ENCODE data around the gene CPLX1.
A peak's percentile ranks its signal among the peaks of the same experiment; 100 is the strongest.

The CPLX1 gene

DNA sequence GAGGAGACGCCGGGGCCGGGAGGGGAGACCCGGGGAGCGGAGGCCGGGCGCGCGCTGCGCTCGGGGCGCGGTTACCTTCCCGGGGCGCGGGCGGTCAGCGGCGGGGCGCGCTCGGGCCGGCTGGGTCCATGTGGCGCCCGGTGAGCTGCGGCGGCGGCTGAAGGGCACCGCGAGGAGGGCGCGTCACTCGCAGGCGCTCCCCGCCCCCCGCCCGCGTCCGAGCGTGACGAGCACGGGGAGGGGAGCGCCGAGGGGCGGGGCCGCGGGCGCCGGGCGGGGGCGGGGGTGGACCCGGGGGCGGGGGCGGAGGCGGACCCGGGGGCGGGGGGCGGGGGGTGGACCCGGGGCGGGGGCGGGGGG lies at the start of gene CPLX1:
Gene CPLX1 (minus strand): TSS at position 159 of the 360 bp plus-strand sequence. CDS start 1,607 bp downstream, outside the sequence.
- DNase-seq (ENCODE audit: insufficient read length, low spot score), result peak; percentile 35
- FAIRE-seq, result no peak

- FAIRE-seq, result no peak
Observed at GRCh38 chr4:874971-875817, 49.3 kb upstream of the CPLX1 start.

DNA sequence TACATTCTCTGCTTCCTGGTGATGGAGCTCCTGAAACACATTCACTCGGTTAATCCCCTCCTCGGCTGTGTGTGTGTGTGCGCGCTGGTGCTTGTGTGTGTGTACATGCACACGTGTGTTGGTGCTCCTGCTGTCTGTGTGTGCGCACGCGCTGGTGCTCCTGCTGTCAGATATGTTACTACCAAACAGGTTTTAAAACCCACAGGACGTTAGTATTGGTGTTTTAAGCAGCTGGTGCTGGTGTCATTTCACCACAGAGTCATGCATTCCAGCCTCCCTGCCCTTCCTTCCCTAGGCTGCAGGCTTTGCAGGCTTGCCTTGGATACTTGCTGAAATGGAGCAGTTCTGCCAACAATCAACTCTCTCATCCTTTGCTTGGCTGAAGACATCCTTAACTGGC lies 48.1 kb upstream of the CPLX1 start:
- FAIRE-seq (no peak), DNase-seq (ENCODE audit: insufficient read length, low spot score) (no peak)

More at GRCh38 chr4:874971-875817, 49.3 kb upstream of the CPLX1 start:
- DNase-seq (ENCODE audit: insufficient read length, low spot score), result no peak

DNA sequence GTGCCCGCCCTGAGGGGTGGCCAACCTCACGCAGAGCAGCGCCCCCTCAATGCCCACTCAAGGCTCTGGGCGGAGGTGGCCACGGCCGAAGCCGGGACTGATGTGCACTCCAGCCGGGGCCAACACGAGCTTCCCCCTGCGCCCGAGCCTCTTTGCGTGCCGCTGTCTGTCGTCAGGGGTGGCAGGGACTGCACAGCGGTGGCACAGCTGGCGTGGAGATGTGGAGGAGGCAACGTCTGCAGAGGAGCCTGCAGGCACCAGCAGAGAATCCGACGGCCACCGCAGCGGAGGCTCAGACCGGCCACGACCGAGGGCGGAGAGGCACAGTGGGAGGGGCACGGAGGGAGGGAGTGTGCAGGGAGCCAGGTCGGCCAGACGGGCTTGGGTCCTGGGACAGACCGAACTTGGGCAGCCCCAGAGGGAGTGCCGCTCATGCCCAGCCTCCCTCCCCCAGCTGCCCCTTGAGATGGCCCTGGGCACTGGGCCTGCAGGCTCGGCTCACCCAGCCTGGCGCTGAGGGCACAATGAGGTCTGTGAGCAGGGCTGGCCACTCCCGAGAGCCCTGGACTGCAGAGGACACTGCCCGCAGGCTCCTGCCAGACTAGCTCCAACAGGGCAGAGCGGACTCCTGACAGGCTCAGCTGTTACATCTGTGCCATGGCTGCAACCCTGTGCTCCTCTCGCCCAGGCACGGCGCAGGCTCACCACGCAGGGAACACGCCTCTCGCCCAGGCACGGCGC lies 46.5 kb upstream of the CPLX1 start:
- DNase-seq (ENCODE audit: insufficient read length, low spot score) (no peak), FAIRE-seq (no peak)

DNA sequence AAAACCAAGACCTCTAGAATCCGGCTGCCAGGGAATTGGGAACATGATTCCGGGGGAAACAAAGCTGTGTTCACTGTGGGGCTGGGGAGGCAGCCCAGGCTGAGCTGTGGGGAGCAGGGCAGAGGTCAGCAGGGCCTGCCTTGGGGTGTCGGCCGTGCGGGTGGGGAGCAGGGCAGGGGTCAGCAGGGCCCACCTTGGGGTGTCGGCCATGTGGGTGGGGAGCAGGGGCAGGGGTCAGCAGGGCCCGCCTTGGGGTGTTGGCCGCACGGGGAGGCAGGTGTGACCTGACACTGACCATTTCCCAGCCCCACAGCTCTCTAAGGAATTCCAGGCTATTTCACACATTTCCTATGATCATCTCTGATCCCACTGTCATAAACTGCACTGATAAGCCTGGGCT lies 45.6 kb upstream of the CPLX1 start:
- no peak for FAIRE-seq
- DNase-seq (ENCODE audit: insufficient read length, low spot score), result no peak

DNA sequence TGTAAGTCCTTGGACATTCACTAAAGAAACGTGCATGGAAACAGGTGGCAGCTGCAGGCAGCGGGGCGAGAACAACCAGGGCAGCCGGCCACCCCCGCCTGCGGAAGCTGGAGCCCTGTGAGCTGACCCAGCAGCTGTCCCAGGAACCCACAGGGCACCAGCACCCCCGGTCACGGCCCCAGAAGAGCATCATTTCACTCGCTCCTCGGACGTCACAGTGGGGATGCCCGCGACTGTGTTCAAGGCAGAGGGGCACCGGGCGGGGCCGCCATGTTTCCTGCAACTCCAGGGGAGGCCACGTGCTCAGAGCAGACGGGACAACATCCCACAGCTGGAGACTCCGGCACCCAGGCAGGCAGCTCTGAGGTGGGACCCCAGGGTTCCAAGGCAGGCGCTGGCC lies 45.0 kb upstream of the CPLX1 start:
- FAIRE-seq (no peak), DNase-seq (ENCODE audit: insufficient read length, low spot score) (no peak)

DNA sequence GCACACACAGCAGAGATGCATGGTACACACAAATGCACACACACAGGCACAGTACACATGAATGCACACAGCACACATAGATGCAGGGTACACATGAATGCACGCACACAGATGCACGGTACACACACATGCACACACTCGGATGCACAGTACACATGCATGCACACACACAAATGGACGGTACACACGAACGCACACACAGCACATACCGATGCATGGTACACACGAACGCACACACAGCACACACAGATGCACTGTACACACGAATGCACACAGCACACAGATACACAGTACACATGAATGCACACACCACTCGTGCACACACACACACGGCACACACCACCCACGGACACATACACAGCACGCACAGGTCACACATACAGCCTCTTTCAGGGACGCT lies 43.8 kb upstream of the CPLX1 start:
- FAIRE-seq, result peak; percentile 99
- no peak for DNase-seq (ENCODE audit: insufficient read length, low spot score)

- DNase-seq (ENCODE audit: insufficient read length, low spot score), result no peak
- peak; percentile 44 for FAIRE-seq
Observed at GRCh38 chr4:868421-868820, 42.5 kb upstream of the CPLX1 start.

DNA sequence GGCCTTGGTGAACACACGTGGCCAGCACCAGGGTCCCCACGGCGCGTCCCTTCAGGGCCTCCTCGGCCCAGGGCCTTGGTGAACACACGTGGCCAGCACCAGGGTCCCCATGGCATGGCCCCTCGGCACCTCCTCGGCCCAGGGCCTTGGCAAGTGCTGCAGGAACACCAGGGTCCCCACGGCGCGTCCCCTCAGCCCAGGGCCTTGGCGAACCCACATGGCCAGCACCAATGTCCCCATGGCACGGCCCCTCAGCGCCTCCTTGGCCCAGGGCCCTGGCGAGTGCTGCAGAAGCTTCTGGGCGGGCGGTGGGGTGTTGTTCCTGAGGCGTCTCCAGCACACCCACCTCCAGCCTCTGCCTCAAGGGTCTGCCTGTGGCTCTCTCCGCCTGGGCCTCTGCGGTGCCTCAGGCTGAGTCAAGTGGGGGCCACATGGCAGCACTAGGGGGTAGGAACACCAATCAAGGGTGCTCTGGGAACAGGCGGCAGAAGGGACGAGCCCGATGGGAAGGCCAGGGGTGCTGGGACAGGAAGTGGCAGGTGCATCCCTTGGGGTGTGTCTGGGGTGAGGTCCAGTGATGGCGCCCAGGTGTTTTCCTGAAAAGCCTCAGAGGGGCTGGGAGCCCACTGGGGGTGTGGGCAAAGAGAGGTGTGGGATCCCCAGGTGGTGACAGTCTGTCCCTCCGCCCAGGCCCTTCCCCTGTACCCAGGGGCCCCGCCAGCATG lies 41.8 kb upstream of the CPLX1 start:
- DNase-seq (ENCODE audit: insufficient read length, low spot score) (no peak), FAIRE-seq (no peak)

DNA sequence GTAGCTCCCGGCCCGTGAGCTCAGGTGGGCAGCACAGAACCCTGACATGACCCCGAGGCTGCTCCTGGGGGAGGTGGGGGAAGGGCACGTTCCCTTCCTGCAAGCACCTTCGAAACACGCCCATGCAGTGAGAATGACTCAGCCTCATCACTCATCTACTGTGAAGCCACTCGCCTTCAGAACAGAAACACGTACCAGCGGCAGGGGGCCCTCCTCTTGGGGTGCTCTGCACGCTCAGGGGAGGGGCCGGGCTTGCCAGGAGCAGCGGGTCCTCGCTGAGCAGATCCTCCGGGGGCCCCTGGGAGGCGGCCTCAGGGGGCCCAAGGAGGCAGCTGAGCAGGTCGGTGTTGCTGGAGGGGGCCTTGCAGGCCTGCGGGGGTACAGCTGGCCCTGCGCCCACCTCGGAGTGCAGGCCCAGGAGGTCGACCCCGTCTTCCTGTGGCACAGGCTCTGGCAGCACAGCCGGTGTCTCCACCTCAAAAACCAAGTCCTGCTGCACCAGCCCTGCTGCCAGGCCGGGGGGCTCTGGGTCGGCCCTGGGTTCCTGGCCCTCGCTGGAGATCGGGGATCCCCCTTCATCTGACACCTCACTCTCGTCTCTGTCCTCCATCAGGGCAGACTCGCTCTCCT lies 40.9 kb upstream of the CPLX1 start:
- FAIRE-seq (no peak), DNase-seq (ENCODE audit: insufficient read length, low spot score) (peak; percentile 55)

DNA sequence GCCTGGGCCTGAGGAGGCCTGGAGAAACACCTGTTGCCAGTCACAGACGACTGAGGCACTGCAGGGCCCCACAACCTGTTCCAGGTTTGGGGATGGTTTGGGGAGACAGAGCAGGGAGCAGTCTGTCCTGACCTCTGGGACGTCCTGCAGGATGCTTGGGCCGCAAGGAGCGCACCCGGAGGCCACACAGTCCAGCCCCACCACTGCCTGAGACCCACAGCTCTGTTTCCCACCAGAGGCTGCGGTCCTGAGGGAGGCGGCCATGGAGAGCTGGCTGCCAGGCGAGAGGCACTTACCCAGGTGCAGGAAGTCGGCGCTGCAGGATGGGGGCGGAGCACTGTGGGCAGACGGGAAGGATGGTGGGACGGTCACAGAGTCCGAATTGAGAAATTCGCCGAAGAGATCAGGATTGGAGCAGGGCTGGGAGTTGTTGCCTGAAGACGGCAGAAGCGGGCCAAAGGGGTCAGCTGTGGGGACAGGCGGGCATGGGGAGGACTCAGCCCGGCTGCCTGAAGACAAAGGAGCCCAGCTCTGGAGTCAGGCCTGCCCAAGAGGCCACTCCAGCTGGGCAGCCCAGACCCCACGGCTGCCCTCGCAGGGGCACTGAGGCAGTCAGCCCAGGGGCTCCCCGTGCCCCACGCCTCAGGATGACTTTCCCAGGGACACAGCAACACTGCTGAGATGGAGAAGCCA lies 40.3 kb upstream of the CPLX1 start:
- no peak for FAIRE-seq
- DNase-seq (ENCODE audit: insufficient read length, low spot score), result no peak

DNA sequence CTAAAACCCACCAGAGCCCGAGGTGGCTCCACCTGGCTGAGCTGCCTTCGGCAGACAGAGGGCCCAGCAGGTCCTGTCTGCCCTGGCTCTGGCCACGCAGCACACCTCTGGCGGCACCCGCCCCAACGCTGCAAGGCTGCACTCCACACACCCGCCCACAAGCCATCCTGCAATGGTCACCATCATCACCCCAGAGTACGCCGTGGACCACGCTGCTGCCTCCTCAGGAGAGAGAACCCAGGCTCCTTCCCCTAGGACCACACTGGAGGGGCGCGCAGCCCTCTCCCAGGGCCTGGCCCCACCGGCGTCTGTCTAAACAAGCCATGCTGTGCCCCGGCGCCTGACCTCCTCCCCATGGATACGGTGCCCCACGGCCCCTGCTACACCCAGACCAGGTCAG lies 39.6 kb upstream of the CPLX1 start:
- FAIRE-seq (no peak), DNase-seq (ENCODE audit: insufficient read length, low spot score) (no peak)

DNA sequence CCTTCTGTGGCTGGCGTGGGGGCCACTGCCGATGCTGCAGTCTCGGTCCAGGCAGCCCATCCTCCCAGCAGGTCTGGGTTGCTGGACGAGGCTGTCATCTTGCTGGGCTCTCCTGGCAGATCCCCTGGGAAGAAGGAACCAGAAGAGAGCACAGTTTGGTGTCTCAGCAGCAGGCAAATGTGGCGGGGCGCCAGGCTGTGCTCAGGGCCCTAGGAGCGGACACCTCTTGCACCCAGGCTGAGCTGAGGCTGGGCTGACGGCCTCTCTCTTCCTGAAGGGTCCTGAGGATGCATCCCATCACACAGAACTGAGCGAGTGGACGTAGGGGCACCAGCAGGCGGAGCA lies 39.2 kb upstream of the CPLX1 start:
- FAIRE-seq (no peak), DNase-seq (ENCODE audit: insufficient read length, low spot score) (no peak)

DNA sequence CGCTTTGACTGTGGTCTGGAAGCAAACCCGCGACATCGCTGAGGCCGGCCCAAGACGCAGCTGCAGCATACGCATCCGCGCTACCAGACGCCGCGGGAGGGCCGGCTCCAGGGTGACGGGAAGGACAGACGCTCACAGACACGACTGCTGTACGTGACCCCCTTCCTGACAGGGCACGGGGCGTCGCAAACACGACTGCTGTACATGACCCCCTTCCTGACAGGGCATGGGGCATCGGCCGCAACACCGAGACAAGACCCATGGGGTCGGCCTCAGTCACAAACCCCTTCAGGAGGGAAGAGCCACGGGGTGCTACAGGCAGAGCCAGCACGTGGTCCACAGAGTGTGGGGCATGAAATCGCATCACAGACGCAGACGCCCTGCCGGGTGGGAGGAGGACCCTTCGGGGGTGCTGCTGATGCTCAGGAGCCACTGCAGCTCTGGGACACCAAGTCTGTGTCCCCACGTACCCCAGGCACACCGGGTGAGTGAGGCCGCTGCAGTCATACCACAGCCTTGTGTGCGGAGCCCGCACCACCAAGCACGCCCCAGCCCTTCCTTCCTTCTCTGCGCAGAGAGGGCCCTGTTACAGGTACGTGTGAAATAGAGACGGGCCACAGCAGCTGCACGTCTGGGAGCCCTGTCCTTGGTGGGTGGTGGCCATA lies 38.7 kb upstream of the CPLX1 start:
- DNase-seq (ENCODE audit: insufficient read length, low spot score) (no peak), FAIRE-seq (no peak)

GRCh38 chr4:860561-860960 lies 34.6 kb upstream of the CPLX1 start:
- no peak for FAIRE-seq
- DNase-seq (ENCODE audit: insufficient read length, low spot score), result no peak

DNA sequence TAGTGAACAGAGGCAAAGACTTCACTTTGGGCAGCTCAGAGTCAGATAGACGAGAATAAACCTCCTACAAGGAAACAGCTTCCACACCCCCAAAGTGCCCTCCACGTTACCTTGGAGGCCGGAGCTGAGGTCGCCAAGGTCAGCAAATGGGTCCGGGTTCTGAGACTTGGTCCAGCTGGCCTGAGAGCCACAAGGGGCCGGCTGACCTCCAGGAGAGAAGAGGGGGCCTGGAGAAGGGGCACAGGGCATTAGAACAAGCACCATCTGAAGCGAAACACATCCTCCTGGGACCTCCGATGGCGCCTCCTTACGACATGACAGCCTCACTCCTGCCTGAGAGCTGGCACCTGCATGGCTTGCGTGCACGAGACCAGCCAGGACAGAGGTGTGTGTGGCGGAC lies 33.6 kb upstream of the CPLX1 start:
- FAIRE-seq (no peak), DNase-seq (ENCODE audit: insufficient read length, low spot score) (no peak)

GRCh38 chr4:858831-859451 lies 33.0 kb upstream of the CPLX1 start:
- FAIRE-seq (no peak), DNase-seq (ENCODE audit: insufficient read length, low spot score) (no peak)

GRCh38 chr4:858041-858481 lies 32.1 kb upstream of the CPLX1 start:
- FAIRE-seq, result no peak
- DNase-seq (ENCODE audit: insufficient read length, low spot score), result no peak

DNA sequence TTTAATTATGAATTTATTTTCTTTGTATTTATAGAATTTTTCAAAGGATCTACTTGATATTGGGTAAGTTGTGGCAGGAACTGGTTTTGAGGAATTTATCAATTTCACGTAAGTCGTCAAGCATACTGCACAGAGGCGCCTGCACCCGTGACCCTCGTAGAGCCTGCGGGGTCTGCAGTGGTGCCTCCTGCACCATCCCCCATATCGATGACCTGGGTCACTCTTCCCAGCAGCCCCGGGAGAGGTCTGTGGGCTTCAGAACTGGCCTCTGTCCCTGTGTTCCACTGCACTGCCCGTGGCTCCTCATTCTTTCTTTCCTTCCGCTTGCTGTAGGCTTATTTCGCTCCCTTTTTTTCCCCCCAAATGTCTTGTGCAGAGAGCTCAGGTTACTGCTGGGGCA lies 31.5 kb upstream of the CPLX1 start:
- no peak for DNase-seq (ENCODE audit: insufficient read length, low spot score)

More for the DNA sequence above, 31.5 kb upstream of the CPLX1 start:
- no peak for FAIRE-seq
